Natural killer cell treated with Interleukin-12 subunit alpha and Interleukin-12 subunit beta and Interleukin-15 and Interleukin-18, amount 100 ng/mL, for 72 hours (primary cell): ENCODE data around the gene FEZF2. TPM values are rescaled to one million over a fixed set of nuclear protein-coding genes. Genes with fewer than 3 reads are reported as not detected.

Source experiments
- ATAC-seq, 2 donors: fragments of 150-1000 bp; cut with Tn5 transposase in 1 of 2; sonication (Bioruptor Pico), chemical (Tn5 transposase) in 1 of 2; 2 replicates each; pipeline ENCODE4 v1.10.0; 2021
- DNase-seq: peaks from one replicate; pipeline ENCODE4 v3.0.0; 2022; ENCODE audit warnings: low spot score
- H3K27ac Mint-ChIP-seq, 2 donors: 1 replicate in 1 of 2; 2 replicates in 1 of 2; pipeline ENCODE4 v1.8.0; 2022; ENCODE audit warnings: mixed read lengths in 2 of 2, mild to moderate bottlenecking in 1 of 2, moderate library complexity in 1 of 2
- H3K27me3 Mint-ChIP-seq, 2 donors: 1 replicate in 1 of 2; 2 replicates in 1 of 2; pipeline ENCODE4 v1.8.0; 2022; ENCODE audit warnings: mixed read lengths in 2 of 2
- H3K36me3 Mint-ChIP-seq: one replicate; pipeline ENCODE4 v1.8.0; 2022; ENCODE audit warnings: mixed read lengths
- H3K4me1 Mint-ChIP-seq, 2 donors: 1 replicate in 1 of 2; 2 replicates in 1 of 2; pipeline ENCODE4 v1.8.0; 2022; ENCODE audit warnings: low read depth in 2 of 2, mixed read lengths in 2 of 2, mild to moderate bottlenecking in 1 of 2
- H3K4me3 Mint-ChIP-seq: one replicate; pipeline ENCODE4 v1.8.0; 2022; ENCODE audit warnings: mixed read lengths
- H3K9me3 Mint-ChIP-seq: 2 replicates; pipeline ENCODE4 v1.8.0; 2022; ENCODE audit warnings: mixed read lengths
- total RNA-seq, 2 donors: library from RNA; stranded (reverse); gene quantifications; one replicate each; pipeline ENCODE4 v1.2.3, GENCODE V29; 2022

FEZF2 gene
- total RNA-seq, 2 donors from 2014 or later: not detected

GRCh38 chr3:62332835-62333244 is 40.5 kb downstream of the FEZF2 start:
- no peak for ATAC-seq
- no peaks in the 10 kb centered on the region for H3K36me3 Mint-ChIP-seq
- H3K4me1 Mint-ChIP-seq: no peaks in the 10 kb centered on the region
- DNase-seq: no peak
- peaks cover 2% of the 10 kb centered on the region for H3K9me3 Mint-ChIP-seq
- H3K27me3 Mint-ChIP-seq: no peaks in the 10 kb centered on the region
- H3K27ac Mint-ChIP-seq: no peak overlapping the region
- H3K4me3 Mint-ChIP-seq: no peak overlapping the region

GRCh38 chr3:62332017-62332416 is 41.3 kb downstream of the FEZF2 start:
- no peak overlapping the region for H3K27ac Mint-ChIP-seq
- ATAC-seq: no peak
- no peaks in the 10 kb centered on the region for H3K27me3 Mint-ChIP-seq
- H3K4me1 Mint-ChIP-seq: no peaks in the 10 kb centered on the region
- no peaks in the 10 kb centered on the region for H3K36me3 Mint-ChIP-seq
- no peak for DNase-seq
- H3K4me3 Mint-ChIP-seq: no peak overlapping the region
- no peaks in the 10 kb centered on the region for H3K9me3 Mint-ChIP-seq

GRCh38 chr3:62329971-62330370 is 43.4 kb downstream of the FEZF2 start:
- DNase-seq (no peak), ATAC-seq (no peak)
- Mint-ChIP-seq H3K36me3 (no peaks in the 10 kb centered on the region), H3K27ac (no peak overlapping the region), H3K4me1 (no peaks in the 10 kb centered on the region), H3K9me3 (no peaks in the 10 kb centered on the region), H3K27me3 (no peaks in the 10 kb centered on the region), H3K4me3 (no peak overlapping the region)

GRCh38 chr3:62325896-62326295 is 47.5 kb downstream of the FEZF2 start:
- H3K27me3 Mint-ChIP-seq: no peaks in the 10 kb centered on the region
- H3K27ac Mint-ChIP-seq: no peak overlapping the region
- no peaks in the 10 kb centered on the region for H3K9me3 Mint-ChIP-seq
- no peaks in the 10 kb centered on the region for H3K4me1 Mint-ChIP-seq
- no peak for ATAC-seq
- no peak overlapping the region for H3K4me3 Mint-ChIP-seq
- peaks cover 3% of the 10 kb centered on the region for H3K36me3 Mint-ChIP-seq
- no peak for DNase-seq

- H3K4me1 Mint-ChIP-seq: peaks cover 6 to 10% of the 10 kb centered on the region in 2 donors
- DNase-seq: no peak
- H3K36me3 Mint-ChIP-seq: peaks cover 15% of the 10 kb centered on the region
- H3K4me3 Mint-ChIP-seq: no peak overlapping the region
- no peak overlapping the region for H3K27ac Mint-ChIP-seq
- no peak for ATAC-seq
- no peaks in the 10 kb centered on the region for H3K9me3 Mint-ChIP-seq
- H3K27me3 Mint-ChIP-seq: no peaks in the 10 kb centered on the region
Observed at GRCh38 chr3:62323241-62323640, 50.1 kb downstream of the FEZF2 start.
